GM10248 (cell line): Measurements from ENCODE around the gene SEC22C.
"Not testable (repeated sequence)": the region's sequence is repeated elsewhere in the genome, so short reads cannot be mapped to it uniquely, and the experiment has no call there.

Experiments used
- CTCF ChIA-PET: fragments of 300-600 bp; sonication (Branson Sonifier 250); formaldehyde crosslinking; extraction: SDS; loops from one replicate; lab custom pipeline; 2021; ENCODE audit warnings: antibody characterized with exemption; lab: Yijun Ruan, JAX
- POLR2A ChIA-PET: fragments of 350-650 bp; sonication (Branson Sonifier 250); formaldehyde crosslinking; extraction: SDS; loops from one replicate; lab custom pipeline; 2020; ENCODE audit warnings: antibody characterized with exemption; lab: Yijun Ruan, JAX
- DNase-seq: peaks from one replicate; pipeline ENCODE4 v3.0.0; 2012; ENCODE audit errors: extremely low spot score
- CTCF ChIP-seq: IDR thresholded peaks from 2 replicates; pipeline ENCODE4 v1.5.1; 2012; ENCODE audit warnings: mild to moderate bottlenecking, low read depth; ENCODE audit errors: extremely low read depth, missing control alignments, control extremely low read depth

The SEC22C gene

DNA sequence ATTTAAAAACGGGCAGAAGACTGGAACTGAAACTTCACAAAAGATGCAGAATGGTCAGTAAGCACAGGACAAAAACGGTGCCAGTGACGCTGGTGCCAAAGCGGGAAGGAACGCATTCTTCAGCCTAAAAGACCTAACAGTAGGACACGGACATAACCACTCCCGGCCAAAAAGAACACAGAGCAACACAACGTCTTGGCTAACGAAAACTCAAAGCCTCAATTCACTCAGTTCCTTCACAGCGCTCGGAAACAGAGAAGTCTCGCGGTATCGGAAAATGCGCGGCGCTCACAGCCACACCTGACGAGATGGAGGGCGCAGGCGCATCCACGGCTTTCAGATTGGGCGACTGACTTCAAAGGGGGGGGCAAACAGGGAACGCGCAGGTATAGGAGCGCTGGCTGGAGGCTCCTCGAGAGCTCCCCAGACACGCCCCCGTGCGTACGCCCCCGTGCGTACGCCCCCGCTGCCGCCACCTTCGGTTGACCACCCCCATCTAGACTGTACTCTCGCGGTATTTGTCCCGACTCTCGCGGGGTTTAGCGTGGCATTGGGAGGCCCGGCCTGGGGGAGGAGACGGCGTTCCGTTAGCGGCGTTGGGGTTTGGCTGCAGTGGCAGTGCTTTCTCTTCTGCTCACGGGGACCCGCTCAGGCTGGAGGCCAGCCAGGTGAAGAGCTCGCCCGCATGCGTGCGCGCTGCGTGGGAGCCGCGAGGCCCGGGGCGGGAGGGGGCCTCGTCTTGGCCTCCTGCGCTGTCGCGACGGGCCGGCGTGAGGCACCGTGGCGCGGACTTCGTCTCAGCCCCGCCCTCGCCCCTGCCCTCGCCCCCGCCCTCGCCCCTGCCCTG is 18.6 kb upstream of the SEC22C start, which contains the start of gene NKTR:
TSS of gene NKTR (plus strand) at position 576 of the 847 bp plus-strand sequence. CDS start 321 bp downstream, outside the sequence.
- no peak for TF ChIP-seq CTCF
- CTCF ChIA-PET, result interaction anchor here (0.9 to 3.8 kb wide), 7 partner anchors 11 to 409 kb away, joined by 3 to 30 read pairs (median 4); partner anchors contain the start of gene SEC22C
- POLR2A ChIA-PET, result interaction anchor here (0.6 to 1.3 kb wide), 5 partner anchors 9 to 24 kb away, joined by 3 to 8 read pairs (median 3); partner anchors contain the start of gene SS18L2
- DNase-seq, result peak; percentile 94

GRCh38 chr3:42597098-42597497 is 15.3 kb upstream of the SEC22C start:
- CTCF ChIA-PET, result interaction anchor here (1.1 to 1.5 kb wide), 4 partner anchors 13 to 37 kb away, joined by 3 read pairs; no protein-coding TSS in a partner anchor
- DNase-seq, POLR2A ChIA-PET: not testable (repeated sequence)

DNA sequence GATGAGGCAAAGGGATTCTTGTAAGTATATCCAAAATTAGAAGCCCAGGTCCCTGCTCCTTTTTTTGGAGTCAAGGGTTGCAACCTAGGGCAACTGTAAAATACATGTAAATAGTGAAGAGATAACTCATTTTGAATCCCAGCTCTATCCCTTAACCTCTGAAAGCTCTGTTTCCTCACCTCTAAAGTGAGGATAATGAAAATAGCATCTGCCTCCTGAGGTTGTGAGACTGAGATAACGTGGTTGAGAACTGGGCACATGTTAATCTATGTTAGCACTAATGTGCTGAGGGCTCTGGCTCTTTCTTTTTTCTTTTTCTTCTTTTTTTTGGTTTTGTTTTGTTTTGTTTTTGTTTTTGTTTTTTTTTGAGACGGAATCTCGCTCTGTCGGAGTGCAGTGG is 13.9 kb upstream of the SEC22C start:
- POLR2A ChIA-PET, result no interaction called here
- TF ChIP-seq CTCF, result no peak
- no peak for DNase-seq
- CTCF ChIA-PET, result interaction anchor here (0.9 kb wide), 1 partner anchor 18 kb away, joined by 3 read pairs; no protein-coding TSS in a partner anchor

DNA sequence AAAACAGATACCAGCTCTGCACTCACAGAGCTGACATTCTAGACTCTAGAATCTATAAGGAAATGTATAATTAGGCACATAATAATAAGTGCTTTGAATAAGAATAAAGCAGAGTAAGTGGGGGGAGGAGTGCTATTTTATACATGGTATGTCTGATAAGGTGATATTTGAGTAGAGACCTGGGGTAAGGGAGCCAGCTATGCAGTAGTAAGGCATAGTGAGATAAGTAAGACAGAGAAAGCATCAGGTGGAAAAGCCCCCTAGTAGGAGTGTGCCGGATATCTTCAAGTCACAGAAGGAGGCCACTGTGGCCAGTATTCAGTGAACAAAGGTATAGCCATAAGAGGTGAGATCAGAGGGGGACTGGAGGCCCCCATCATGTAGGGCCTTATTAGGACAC is 11.9 kb upstream of the SEC22C start:
- DNase-seq, result no peak
- TF ChIP-seq CTCF, result no peak
- ChIA-PET CTCF (interaction anchor here (1.3 to 2.1 kb wide), 2 partner anchors 12 to 20 kb away, joined by 3 to 7 read pairs; no protein-coding TSS in a partner anchor), POLR2A (interaction anchor here (0.8 kb wide), 1 partner anchor 17 kb away, joined by 3 read pairs; no protein-coding TSS in a partner anchor)

DNA sequence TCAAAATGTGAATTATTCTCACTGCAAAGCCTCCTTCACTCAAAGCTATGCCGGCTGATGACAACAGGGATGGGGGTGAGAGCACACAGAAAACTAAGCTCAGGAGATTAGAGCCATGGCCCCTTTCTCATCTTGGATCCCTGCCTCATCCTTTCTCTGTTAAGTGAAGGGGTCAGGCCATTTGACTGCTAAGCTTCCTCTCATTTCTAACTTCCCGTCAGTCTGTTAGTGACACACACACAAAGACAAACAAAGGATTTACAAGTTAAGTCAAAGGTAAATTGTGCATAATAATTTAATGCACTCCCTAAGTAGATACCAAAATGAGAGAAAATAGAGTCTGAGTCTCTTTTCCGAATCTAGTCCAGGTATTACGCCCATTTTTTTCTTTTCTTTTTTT is 10.0 kb upstream of the SEC22C start:
- no peak for DNase-seq
- TF ChIP-seq CTCF, result no peak
- ChIA-PET POLR2A (interaction anchor here (1.0 kb wide), 1 partner anchor 8 kb away, joined by 3 read pairs; the partner anchor contains the start of gene NKTR), CTCF (interaction anchor here (0.6 to 1.4 kb wide), 4 partner anchors 9 to 12 kb away, joined by 3 to 6 read pairs (median 4); partner anchors contain the start of gene SEC22C)

- TF ChIP-seq CTCF, result no peak
- ChIA-PET CTCF (interaction anchor here (1.0 to 1.4 kb wide), 3 partner anchors 9 to 11 kb away, joined by 3 to 6 read pairs (median 5); partner anchors contain the start of gene SEC22C), POLR2A (interaction anchor here (0.6 to 1.2 kb wide), 6 partner anchors 9 to 591 kb away, joined by 3 to 8 read pairs (median 3); partner anchors contain the start of genes NKTR and SEC22C)
- no peak for DNase-seq
Observed at GRCh38 chr3:42590989-42591756, 9.4 kb upstream of the SEC22C start.
